GM19455 (cell line): ENCODE measurements around the gene ELK3.
"Not testable (repeated sequence)": the region's sequence is repeated elsewhere in the genome, so short reads cannot be mapped to it uniquely, and the experiment has no call there.

Experiments
- ATAC-seq: cut with Tn5 transposase; IDR thresholded peaks from one replicate; pipeline ENCODE4 v1.9.1; 2021; ENCODE audit not compliant: unreplicated experiment

ELK3 gene

GRCh38 chr12:96302687-96303310, 108.6 kb downstream of the ELK3 start:
- no peak for ATAC-seq

GRCh38 chr12:96303653-96304052, 109.5 kb downstream of the ELK3 start:
- no peak for ATAC-seq

- ATAC-seq: no peak
These were observed 111.5 kb downstream of the ELK3 start for GRCh38 chr12:96305665-96306064.

GRCh38 chr12:96308881-96309280, 114.7 kb downstream of the ELK3 start:
- no peak for ATAC-seq

- ATAC-seq: no peak
These were observed 115.9 kb downstream of the ELK3 start for GRCh38 chr12:96310067-96310466.

GRCh38 chr12:96311191-96311590, 117.0 kb downstream of the ELK3 start:
- ATAC-seq: no peak

- no peak for ATAC-seq
These were observed 119.4 kb downstream of the ELK3 start for GRCh38 chr12:96313606-96314005.

- ATAC-seq: no peak
These were observed 120.5 kb downstream of the ELK3 start for GRCh38 chr12:96314723-96315122.

- not testable (repeated sequence) for ATAC-seq
These were observed 121.7 kb downstream of the ELK3 start for GRCh38 chr12:96315741-96316481.

GRCh38 chr12:96317801-96318200, 123.6 kb downstream of the ELK3 start:
- ATAC-seq: not testable (repeated sequence)
